ENCODE results near the gene LILRA1.
"Not testable (repeated sequence)": the region's sequence is repeated elsewhere in the genome, so short reads cannot be mapped to it uniquely, and the experiment has no call there.

LILRA1 gene

GRCh38 chr19:54630782-54631181 is 37.4 kb downstream of the LILRA1 start:
- no peak overlapping the region for H3K4me3 ChIP-seq (ENCODE audit: low read depth, low read length)
- no peaks in the 10 kb centered on the region for H3K36me3 ChIP-seq (ENCODE audit: control insufficient read depth, insufficient read depth, low read length)
- H3K9me3 ChIP-seq (ENCODE audit: control insufficient read depth, insufficient read depth, low read length), result peaks cover 4% of the 10 kb centered on the region
- no peaks in the 10 kb centered on the region for H3K4me1 ChIP-seq (ENCODE audit: control insufficient read depth, insufficient read depth, low read length)
- no peaks in the 10 kb centered on the region for H3K27me3 ChIP-seq (ENCODE audit: control insufficient read depth, insufficient read depth, low read length)
- no peak overlapping the region for H3K9ac ChIP-seq (ENCODE audit: low read depth, low read length)

DNA sequence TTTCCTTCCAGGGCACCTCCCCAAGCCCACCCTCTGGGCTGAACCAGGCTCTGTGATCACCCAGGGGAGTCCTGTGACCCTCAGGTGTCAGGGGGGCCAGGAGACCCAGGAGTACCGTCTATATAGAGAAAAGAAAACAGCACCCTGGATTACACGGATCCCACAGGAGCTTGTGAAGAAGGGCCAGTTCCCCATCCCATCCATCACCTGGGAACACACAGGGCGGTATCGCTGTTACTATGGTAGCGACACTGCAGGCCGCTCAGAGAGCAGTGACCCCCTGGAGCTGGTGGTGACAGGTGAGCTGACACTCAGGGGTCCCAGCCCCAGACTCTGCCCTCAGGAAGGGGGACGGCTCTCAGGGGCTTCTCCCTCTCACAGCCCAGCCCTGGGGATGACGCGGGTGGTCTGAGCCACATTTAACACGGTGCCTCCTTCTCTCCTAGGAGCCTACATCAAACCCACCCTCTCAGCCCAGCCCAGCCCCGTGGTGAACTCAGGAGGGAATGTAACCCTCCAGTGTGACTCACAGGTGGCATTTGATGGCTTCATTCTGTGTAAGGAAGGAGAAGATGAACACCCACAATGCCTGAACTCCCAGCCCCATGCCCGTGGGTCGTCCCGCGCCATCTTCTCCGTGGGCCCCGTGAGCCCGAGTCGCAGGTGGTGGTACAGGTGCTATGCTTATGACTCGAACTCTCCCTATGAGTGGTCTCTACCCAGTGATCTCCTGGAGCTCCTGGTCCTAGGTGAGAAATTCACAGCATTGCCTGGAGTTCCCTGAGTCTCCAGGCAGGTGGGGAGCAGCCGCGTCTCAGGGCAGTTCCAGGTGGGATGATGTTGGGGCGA is 38.3 kb downstream of the LILRA1 start:
- H3K27me3 ChIP-seq (ENCODE audit: control insufficient read depth, insufficient read depth, low read length); H3K36me3 ChIP-seq (ENCODE audit: control insufficient read depth, insufficient read depth, low read length); H3K4me1 ChIP-seq (ENCODE audit: control insufficient read depth, insufficient read depth, low read length); H3K9ac ChIP-seq (ENCODE audit: low read depth, low read length); H3K9me3 ChIP-seq (ENCODE audit: control insufficient read depth, insufficient read depth, low read length); H3K4me3 ChIP-seq (ENCODE audit: low read depth, low read length): not testable (repeated sequence)

- H3K4me1 ChIP-seq (ENCODE audit: control insufficient read depth, insufficient read depth, low read length); H3K9me3 ChIP-seq (ENCODE audit: control insufficient read depth, insufficient read depth, low read length); H3K4me3 ChIP-seq (ENCODE audit: low read depth, low read length); H3K36me3 ChIP-seq (ENCODE audit: control insufficient read depth, insufficient read depth, low read length); H3K9ac ChIP-seq (ENCODE audit: low read depth, low read length); H3K27me3 ChIP-seq (ENCODE audit: control insufficient read depth, insufficient read depth, low read length): not testable (repeated sequence)
Measured at GRCh38 chr19:54632517-54632916, 39.1 kb downstream of the LILRA1 start.

GRCh38 chr19:54633401-54633800 is 40.0 kb downstream of the LILRA1 start:
- Histone ChIP-seq H3K4me3 (ENCODE audit: low read depth, low read length) (no peak overlapping the region), H3K27me3 (ENCODE audit: control insufficient read depth, insufficient read depth, low read length) (no peaks in the 10 kb centered on the region), H3K4me1 (ENCODE audit: control insufficient read depth, insufficient read depth, low read length) (no peaks in the 10 kb centered on the region), H3K9me3 (ENCODE audit: control insufficient read depth, insufficient read depth, low read length) (peaks cover 4% of the 10 kb centered on the region), H3K36me3 (ENCODE audit: control insufficient read depth, insufficient read depth, low read length) (no peaks in the 10 kb centered on the region), H3K9ac (ENCODE audit: low read depth, low read length) (no peak overlapping the region)

- not testable (repeated sequence) for H3K9me3 ChIP-seq (ENCODE audit: control insufficient read depth, insufficient read depth, low read length); H3K4me3 ChIP-seq (ENCODE audit: low read depth, low read length); H3K27me3 ChIP-seq (ENCODE audit: control insufficient read depth, insufficient read depth, low read length); H3K36me3 ChIP-seq (ENCODE audit: control insufficient read depth, insufficient read depth, low read length); H3K9ac ChIP-seq (ENCODE audit: low read depth, low read length); H3K4me1 ChIP-seq (ENCODE audit: control insufficient read depth, insufficient read depth, low read length)
Measured at GRCh38 chr19:54636081-54636480, 42.6 kb downstream of the LILRA1 start.

DNA sequence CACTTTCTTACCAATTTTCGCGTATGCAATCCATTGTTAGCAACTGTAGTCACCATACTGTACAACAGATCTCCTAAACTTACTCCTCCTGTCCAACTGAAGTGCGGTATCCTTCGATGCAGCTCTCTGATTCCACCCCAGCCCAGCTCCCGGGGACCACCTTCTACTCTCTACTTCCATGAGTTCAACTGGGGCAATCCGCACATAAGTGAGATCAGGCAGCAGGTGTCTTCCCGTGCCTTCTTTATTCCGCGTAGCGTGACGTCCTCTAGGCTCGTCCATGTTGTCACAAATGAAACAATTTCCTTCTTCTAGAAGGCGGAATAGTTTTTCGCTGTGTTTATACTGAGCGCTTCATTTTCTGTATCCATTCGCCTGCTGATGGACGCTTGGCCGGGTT is 45.3 kb downstream of the LILRA1 start:
- Histone ChIP-seq H3K9ac (ENCODE audit: low read depth, low read length) (no peak overlapping the region), H3K27me3 (ENCODE audit: control insufficient read depth, insufficient read depth, low read length) (no peaks in the 10 kb centered on the region), H3K36me3 (ENCODE audit: control insufficient read depth, insufficient read depth, low read length) (no peaks in the 10 kb centered on the region), H3K4me1 (ENCODE audit: control insufficient read depth, insufficient read depth, low read length) (no peaks in the 10 kb centered on the region), H3K4me3 (ENCODE audit: low read depth, low read length) (no peak overlapping the region), H3K9me3 (ENCODE audit: control insufficient read depth, insufficient read depth, low read length) (no peaks in the 10 kb centered on the region)

DNA sequence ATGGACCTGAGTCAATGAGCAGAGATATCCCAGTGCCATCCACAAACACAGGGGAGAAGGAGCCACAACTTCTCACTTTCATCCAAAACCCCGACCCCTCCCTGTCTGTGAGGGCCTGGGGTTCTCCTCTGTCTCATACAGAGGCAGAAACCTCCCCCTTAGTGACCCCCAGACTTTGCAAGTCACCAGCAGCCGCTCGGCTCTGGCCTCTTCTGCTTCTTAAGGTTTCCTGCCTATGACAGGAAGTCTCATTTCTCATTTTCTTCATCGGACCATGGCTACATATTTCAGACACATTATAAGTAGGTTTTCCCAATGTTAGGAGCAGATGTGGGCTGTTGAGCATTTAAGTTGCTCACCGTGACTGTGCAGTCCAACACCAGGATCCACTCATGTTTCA is 49.5 kb downstream of the LILRA1 start:
- not testable (repeated sequence) for H3K9ac ChIP-seq (ENCODE audit: low read depth, low read length); H3K27me3 ChIP-seq (ENCODE audit: control insufficient read depth, insufficient read depth, low read length); H3K36me3 ChIP-seq (ENCODE audit: control insufficient read depth, insufficient read depth, low read length); H3K4me3 ChIP-seq (ENCODE audit: low read depth, low read length); H3K9me3 ChIP-seq (ENCODE audit: control insufficient read depth, insufficient read depth, low read length); H3K4me1 ChIP-seq (ENCODE audit: control insufficient read depth, insufficient read depth, low read length)

DNA sequence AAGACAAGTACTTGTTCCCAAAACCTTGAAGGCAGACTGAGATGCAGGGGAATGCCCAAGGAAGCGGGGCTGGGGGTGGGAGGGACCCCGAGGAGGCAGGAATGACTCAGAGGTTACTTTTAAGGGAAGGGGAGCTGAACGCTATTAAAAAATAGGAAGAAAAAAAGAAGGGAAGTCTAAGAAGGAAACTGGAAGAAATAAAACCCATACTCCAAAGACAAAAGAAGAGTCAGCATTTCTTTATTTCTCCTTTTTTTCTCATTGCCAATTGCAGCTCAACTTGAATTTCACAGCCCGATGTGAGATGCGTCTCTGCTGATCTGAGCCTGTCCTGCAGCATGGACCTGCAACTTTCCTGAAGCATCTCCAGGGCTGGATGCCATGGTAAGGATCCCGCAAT is 50.2 kb downstream of the LILRA1 start:
- H3K9ac ChIP-seq (ENCODE audit: low read depth, low read length); H3K27me3 ChIP-seq (ENCODE audit: control insufficient read depth, insufficient read depth, low read length); H3K4me3 ChIP-seq (ENCODE audit: low read depth, low read length); H3K36me3 ChIP-seq (ENCODE audit: control insufficient read depth, insufficient read depth, low read length); H3K4me1 ChIP-seq (ENCODE audit: control insufficient read depth, insufficient read depth, low read length); H3K9me3 ChIP-seq (ENCODE audit: control insufficient read depth, insufficient read depth, low read length): not testable (repeated sequence)

GRCh38 chr19:54644056-54644455 is 50.6 kb downstream of the LILRA1 start:
- Histone ChIP-seq H3K9me3 (ENCODE audit: control insufficient read depth, insufficient read depth, low read length) (peaks cover 6% of the 10 kb centered on the region), H3K4me1 (ENCODE audit: control insufficient read depth, insufficient read depth, low read length) (no peaks in the 10 kb centered on the region), H3K4me3 (ENCODE audit: low read depth, low read length) (no peak overlapping the region), H3K9ac (ENCODE audit: low read depth, low read length) (no peak overlapping the region), H3K27me3 (ENCODE audit: control insufficient read depth, insufficient read depth, low read length) (no peaks in the 10 kb centered on the region), H3K36me3 (ENCODE audit: control insufficient read depth, insufficient read depth, low read length) (no peaks in the 10 kb centered on the region)

- Histone ChIP-seq H3K9me3 (ENCODE audit: control insufficient read depth, insufficient read depth, low read length) (peaks cover 9% of the 10 kb centered on the region), H3K27me3 (ENCODE audit: control insufficient read depth, insufficient read depth, low read length) (no peaks in the 10 kb centered on the region), H3K4me1 (ENCODE audit: control insufficient read depth, insufficient read depth, low read length) (no peaks in the 10 kb centered on the region), H3K4me3 (ENCODE audit: low read depth, low read length) (no peak overlapping the region), H3K9ac (ENCODE audit: low read depth, low read length) (no peak overlapping the region), H3K36me3 (ENCODE audit: control insufficient read depth, insufficient read depth, low read length) (no peaks in the 10 kb centered on the region)
Measured at GRCh38 chr19:54646331-54646841, 53.0 kb downstream of the LILRA1 start.

GRCh38 chr19:54648129-54648528 is 54.7 kb downstream of the LILRA1 start:
- Histone ChIP-seq H3K4me3 (ENCODE audit: low read depth, low read length) (no peak overlapping the region), H3K27me3 (ENCODE audit: control insufficient read depth, insufficient read depth, low read length) (no peaks in the 10 kb centered on the region), H3K4me1 (ENCODE audit: control insufficient read depth, insufficient read depth, low read length) (no peaks in the 10 kb centered on the region), H3K9ac (ENCODE audit: low read depth, low read length) (no peak overlapping the region), H3K36me3 (ENCODE audit: control insufficient read depth, insufficient read depth, low read length) (no peaks in the 10 kb centered on the region), H3K9me3 (ENCODE audit: control insufficient read depth, insufficient read depth, low read length) (peaks cover 9% of the 10 kb centered on the region)

DNA sequence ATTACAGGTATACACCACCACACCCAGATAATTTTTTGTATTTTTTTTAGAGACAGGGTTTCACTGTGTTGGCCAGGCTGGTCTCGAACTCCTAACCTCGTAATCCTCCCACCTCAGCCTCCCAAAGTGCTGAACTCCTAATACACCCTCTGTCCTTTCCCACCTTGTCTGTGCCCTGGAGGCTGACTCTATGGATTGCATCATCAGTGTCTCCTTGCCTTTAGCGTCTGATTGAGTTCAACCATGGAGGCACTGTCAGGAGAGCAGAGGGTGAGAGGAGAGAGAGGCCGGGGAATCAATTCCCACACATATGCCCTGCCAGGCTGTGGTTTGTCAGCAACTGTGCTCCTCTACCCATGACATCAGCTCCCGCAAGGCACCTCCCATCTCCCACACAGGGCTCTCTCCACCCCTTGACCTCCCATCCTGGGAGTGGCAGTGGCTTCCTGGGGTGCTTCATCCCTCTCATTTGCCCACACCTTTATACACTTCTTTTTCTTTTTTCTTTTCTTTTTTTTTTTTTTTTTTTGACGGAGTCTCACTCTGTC is 56.8 kb downstream of the LILRA1 start:
- no peak overlapping the region for H3K4me3 ChIP-seq (ENCODE audit: low read depth, low read length)
- H3K9me3 ChIP-seq (ENCODE audit: control insufficient read depth, insufficient read depth, low read length), result peaks cover 9% of the 10 kb centered on the region
- no peaks in the 10 kb centered on the region for H3K36me3 ChIP-seq (ENCODE audit: control insufficient read depth, insufficient read depth, low read length)
- H3K9ac ChIP-seq (ENCODE audit: low read depth, low read length), result no peak overlapping the region
- H3K27me3 ChIP-seq (ENCODE audit: control insufficient read depth, insufficient read depth, low read length), result no peaks in the 10 kb centered on the region
- H3K4me1 ChIP-seq (ENCODE audit: control insufficient read depth, insufficient read depth, low read length), result no peaks in the 10 kb centered on the region

Data from iPS-15b (cell line).